Hematopoietic multipotent progenitor cell treated with erythropoietin and hydrocortisone succinate and interleukin-3 and kit ligand, for 6 days (in vitro differentiated cells): ENCODE results near the gene SPAG6.
A peak's percentile ranks its signal among the peaks of the same experiment; 100 is the strongest.
"Not testable (repeated sequence)": the region's sequence is repeated elsewhere in the genome, so short reads cannot be mapped to it uniquely, and the experiment has no call there.

Experiments
- DNase-seq: peaks from one replicate; pipeline ENCODE4 v3.0.0-alpha.2; 2015

Gene SPAG6

DNA sequence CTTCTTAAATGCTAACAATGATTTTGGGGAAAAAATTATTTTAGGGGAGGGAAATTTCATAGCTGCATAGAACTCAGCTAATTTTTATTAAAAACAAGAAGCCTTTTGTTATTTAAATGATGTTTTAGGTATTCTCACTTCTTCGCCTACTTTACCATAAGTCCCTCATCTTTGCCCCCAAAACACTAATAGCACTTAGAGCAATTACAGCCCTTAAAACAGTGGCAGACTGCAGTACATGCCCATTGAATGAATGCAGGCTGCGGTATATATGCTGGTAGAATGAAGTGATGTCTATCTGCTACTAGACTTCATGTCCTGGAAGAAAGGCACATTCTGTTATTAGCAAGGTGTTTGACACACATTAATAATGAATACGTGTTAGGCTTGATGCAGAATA, 2.9 kb upstream of the SPAG6 start:
- peak; percentile 19 for DNase-seq

GRCh38 chr10:22343731-22344130, 1.6 kb upstream of the SPAG6 start:
- DNase-seq, result no peak

- peak; percentile 13 for DNase-seq
Observed at GRCh38 chr10:22344249-22344648, 1.0 kb upstream of the SPAG6 start.

DNA sequence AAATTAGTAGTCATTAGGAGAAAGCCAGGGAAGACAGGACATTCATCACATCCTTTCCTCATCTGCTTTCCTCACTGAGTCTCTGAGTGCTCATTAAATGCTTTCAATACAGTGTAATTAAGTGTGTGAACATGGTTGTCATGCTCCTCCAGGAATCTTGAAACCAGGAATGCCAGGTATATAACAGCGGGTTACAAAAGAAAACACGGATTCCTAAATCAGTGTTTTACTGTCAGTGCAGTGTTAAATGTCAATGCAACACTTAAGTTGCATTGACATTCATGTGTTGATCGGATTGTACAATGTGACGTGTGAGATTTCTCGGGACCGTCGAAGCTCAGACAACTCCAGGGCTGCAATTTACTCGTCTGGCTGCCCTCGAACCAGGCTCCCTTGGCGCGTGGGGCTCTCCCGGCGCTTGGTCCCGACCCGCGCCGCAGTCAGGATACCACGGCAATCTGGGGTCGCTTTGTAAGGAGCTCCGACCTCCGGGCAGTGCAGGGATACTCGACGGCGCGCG, 455 bp upstream of the SPAG6 start:
- peak; percentile 8 for DNase-seq

DNA sequence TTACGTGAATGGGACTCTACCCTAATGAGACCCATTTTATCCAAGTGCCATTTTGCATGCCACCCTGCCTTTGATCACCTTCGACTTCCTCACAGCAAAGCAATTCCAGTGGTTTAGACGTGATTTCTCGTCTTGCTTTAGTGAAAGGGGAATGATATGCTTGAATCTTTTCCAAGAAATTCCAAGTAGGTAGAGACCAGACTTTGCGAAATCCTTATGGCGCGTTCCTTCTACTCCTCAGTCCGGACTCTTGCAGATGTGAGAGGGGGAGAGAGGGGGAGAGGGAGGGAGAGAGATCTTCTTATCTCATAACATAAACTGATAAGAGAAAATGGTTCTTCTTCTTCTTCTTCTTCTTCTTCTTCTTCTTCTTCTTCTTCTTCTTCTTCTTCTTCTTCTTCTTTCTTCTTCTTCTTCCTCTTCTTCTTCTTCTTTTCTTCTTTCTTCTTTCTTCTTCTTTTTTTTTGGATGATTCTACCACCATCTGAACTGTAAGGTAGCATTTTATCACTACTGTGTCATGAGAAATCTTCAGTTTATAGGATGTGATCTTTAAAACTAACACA, 883 bp downstream of the SPAG6 start:
- no peak for DNase-seq

- DNase-seq, result no peak
Observed at GRCh38 chr10:22349755-22350154, 4.5 kb downstream of the SPAG6 start.

DNA sequence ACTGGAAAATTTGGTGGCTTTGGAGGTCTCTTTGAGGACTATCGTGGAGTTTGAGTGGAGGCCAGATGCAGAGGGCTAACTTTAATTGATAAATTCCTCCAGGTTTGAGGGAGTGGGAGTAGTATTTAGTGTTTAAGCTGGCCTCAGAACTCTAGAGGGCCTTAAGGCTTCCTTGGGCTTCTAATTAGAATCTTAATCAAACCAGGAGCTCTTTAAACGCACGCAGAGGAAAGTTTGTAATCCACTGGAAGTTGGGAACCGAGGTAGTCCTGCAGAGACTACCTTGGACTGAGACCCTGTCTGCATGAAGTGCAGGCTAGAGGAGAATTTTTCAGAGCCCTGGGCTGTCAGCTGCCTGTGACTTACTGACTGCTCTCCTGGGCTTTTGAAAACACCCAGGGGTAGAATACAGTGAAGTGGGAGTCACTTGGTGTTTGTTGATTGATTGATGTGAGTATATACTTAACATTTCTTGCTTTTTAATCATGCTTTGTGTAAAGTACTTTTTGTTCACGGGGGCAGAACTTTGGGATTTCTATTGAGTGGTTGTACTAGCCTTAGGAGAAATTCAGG, 5.9 kb downstream of the SPAG6 start:
- no peak for DNase-seq

DNA sequence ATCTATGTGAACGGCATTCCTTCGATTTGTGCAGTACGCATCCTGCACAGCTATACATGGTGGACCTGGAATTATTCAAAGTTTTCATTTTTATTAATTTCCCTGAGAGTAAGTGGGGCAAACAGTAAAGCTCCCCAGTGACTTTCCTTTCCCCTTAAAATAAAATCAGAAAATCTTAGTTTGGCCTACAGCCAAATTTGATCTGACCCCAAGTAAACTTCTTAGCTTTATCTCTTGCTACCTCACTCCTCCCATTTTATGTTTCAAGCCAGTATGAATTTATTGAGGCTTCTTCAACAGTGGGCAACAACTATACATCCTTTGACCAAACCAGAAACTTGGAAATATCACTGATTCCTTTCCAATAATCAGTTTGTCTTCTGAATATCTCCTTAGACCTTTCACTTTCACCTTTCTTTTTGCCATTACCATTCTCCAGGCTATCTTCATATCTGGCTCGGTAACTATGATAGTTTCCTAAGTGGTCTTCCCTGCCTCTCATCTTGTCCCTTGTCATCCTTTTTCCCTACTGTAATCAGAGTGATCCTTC, 11.1 kb downstream of the SPAG6 start:
- peak; percentile 35 for DNase-seq

DNA sequence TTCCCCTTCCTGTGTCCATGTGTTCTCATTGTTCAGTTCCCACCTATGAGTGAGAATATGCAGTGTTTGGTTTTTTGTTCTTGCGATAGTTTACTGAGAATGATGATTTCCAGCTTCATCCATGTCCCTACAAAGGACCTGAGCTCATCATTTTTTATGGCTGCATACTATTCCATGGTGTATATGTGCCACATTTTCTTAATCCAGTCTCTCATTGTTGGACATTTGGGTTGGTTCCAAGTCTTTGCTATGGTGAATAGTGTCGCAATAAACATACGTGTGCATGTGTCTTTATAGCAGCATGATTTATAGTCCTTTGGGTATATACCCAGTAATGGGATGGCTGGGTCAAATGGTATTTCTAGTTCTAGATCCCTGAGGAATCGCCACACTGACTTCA, 12.5 kb downstream of the SPAG6 start:
- DNase-seq, result not testable (repeated sequence)

DNA sequence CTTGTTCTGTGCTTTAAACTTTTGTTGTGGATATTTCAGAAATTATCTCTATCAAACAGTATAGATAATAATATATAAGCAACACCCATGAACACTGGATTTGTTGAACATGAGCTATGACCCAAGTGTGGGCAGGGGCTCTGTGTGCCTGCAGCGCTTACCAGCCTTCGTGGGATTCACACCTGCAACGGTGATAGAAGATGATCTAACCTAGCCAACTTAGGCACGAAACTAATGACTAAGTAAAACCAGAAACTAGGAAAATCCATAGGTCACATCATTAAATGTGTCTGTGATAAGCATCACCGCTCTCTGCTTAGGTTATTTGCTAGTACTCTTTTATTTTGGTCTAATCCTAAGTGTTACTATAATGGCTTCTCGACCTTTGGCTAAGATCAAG, 18.0 kb downstream of the SPAG6 start:
- no peak for DNase-seq

GRCh38 chr10:22364407-22365140, 19.3 kb downstream of the SPAG6 start:
- DNase-seq, result no peak

DNA sequence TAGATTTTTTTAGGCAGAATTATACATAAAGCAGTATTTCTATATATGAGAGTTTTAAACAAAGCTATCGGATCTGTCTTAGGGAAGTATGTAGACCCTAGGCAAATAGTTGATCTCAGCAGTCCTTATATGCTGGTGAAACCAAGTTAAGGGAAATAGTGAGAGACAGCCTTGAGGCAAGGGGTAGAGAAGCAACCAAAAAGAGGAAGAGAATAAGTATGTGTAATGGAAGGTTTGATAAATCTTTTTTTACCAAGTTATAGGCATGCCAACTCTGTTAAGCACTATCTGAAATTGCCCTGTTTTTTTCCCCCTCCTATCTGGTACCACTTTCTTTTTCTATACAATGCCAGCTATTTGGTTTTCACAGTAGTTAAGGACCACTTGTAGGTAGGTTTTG, 19.9 kb downstream of the SPAG6 start:
- DNase-seq, result no peak

GRCh38 chr10:22365644-22366434, 20.5 kb downstream of the SPAG6 start:
- no peak for DNase-seq

DNA sequence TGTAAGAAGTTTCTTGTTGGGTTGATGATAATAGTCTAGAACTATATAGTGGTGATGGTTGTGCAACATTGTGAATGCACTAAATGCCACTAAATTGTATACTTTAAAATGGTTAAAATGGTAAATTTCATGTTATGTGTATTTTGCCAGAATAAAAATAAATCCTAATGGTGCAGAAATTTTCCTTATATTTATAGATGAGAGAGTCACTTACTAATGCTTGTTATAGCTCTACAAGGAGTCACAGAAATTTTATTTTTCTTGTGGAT, 21.1 kb downstream of the SPAG6 start:
- DNase-seq, result no peak

GRCh38 chr10:22366771-22367170, 21.5 kb downstream of the SPAG6 start:
- no peak for DNase-seq

GRCh38 chr10:22367471-22367870, 22.2 kb downstream of the SPAG6 start:
- DNase-seq, result no peak

GRCh38 chr10:22368402-22368801, 23.1 kb downstream of the SPAG6 start:
- DNase-seq, result no peak

DNA sequence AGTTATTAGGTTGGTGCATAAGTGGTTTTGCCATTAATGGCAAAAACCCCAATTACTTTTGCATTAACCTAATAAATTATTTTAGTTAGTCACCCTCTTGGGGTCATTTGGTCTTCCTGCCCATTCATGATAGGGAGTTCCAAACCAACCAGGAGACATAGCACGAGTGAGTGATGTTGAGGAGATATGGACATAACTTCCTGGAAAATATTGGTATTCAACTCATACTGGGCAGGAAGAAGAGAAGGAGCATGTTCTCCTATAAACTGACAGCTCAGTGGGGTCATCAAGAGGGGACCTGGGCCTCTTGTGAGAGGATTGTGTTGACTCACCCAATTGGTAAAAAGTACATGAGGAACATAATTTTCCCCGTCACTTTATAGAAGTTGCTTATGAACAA, 23.7 kb downstream of the SPAG6 start:
- DNase-seq, result no peak

GRCh38 chr10:22369434-22370072, 24.3 kb downstream of the SPAG6 start:
- DNase-seq, result peak; percentile 37

DNA sequence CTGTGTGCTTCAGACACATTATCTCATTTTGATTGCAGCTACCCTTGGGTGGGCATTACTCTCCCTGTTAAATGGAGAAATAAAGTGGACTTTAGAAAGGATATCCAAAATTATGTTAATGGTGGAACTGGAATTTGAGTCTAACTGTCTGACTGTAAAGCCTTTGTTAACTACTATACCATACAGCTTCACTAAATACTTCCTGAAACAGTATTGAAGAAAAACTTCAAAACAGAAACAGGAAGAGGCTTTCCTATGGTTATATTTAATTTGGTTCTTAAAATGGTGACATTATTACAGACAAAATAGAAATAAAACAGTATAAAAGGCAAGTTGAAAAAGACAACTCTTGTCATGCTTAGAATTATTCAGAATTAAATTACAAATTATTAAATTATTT, 25.0 kb downstream of the SPAG6 start:
- DNase-seq, result no peak

DNA sequence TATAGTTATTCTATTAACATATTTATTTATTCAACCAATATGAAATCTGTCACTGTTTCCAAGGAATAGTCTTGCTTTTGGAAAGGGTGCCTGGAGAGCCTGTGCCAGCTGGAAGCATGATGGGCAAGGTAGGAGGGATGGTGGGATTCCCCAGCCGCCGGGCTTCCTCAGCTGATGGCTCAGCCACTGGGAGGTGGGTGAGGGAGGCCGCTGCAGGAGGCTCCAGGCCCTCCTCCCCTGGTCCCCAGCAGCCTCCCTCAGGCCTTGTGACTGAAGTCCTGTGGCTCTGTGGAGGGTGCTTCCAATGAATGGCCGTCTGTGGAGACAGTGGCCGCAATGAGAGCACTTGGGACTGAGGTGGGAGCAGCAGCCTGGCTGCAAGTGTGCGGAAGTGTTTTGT, 27.0 kb downstream of the SPAG6 start:
- DNase-seq, result no peak

DNA sequence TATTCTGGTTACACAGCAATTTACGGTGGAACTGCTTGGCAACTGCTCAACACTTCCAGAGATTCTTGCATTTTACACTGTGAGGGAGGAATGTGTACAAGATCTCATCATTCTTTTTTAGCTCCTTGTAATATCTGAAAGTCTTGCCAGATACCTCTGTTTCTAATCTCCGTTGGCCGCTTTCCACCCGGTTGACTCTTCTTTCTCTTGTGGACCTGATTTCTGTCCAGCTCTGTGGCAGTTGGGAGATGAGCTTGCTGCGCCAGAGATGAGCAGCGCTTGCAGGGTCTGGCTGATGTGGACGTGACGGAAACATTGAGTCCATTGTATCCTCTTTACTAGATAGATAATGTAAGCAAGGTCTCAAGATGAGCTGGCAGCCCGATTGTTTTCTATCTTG, 27.6 kb downstream of the SPAG6 start:
- no peak for DNase-seq
